Suppressor macrophage (primary cell): ENCODE results near the gene VWA3B.
"Not testable (repeated sequence)": the region's sequence is repeated elsewhere in the genome, so short reads cannot be mapped to it uniquely, and the experiment has no call there.

Experiments
- DNase-seq, 4 experiments: peaks; one replicate each; pipeline ENCODE4 v3.0.0-alpha.2; 2020 to 2022
- total RNA-seq, 17 experiments: gene quantifications; one replicate each; lab custom pipeline; 2026; ENCODE audit warnings: mixed read lengths in 6 of 17, inconsistent platforms in 3 of 17; lab: John Stamatoyannopoulos, UW

VWA3B gene
- total RNA-seq: 0 to 4.6 (median 0.02) reads per million in 17 experiments

- peak; percentile 33 to 67 (median 57) for DNase-seq
Measured at GRCh38 chr2:98086491-98087446, at the start of gene VWA3B. TSS of gene VWA3B (plus strand) at chr2:98087167. CDS start at chr2:98093093, 5,926 bp downstream.

- DNase-seq: no peak
Measured at GRCh38 chr2:98037206-98037605, 49.8 kb upstream of the VWA3B start.

- no peak for DNase-seq
Measured at GRCh38 chr2:98037666-98038336, 49.2 kb upstream of the VWA3B start.

- peak; percentile 82 to 90 (median 84) for DNase-seq
Measured at GRCh38 chr2:98039085-98039756, 47.7 kb upstream of the VWA3B start.

GRCh38 chr2:98040331-98040939 is 46.5 kb upstream of the VWA3B start:
- no peak for DNase-seq

- no peak for DNase-seq
Measured at GRCh38 chr2:98043101-98043500, 43.9 kb upstream of the VWA3B start.

GRCh38 chr2:98044730-98045129 is 42.2 kb upstream of the VWA3B start:
- not testable (repeated sequence) for DNase-seq

- DNase-seq: no peak
Measured at GRCh38 chr2:98050070-98050469, 36.9 kb upstream of the VWA3B start.

GRCh38 chr2:98058191-98058975 is 28.6 kb upstream of the VWA3B start:
- no peak for DNase-seq

GRCh38 chr2:98060277-98060676 is 26.7 kb upstream of the VWA3B start:
- DNase-seq: no peak

GRCh38 chr2:98063291-98063854 is 23.6 kb upstream of the VWA3B start:
- DNase-seq: no peak

- DNase-seq: no peak
Measured at GRCh38 chr2:98065808-98066207, 21.2 kb upstream of the VWA3B start.

- DNase-seq: no peak
Measured at GRCh38 chr2:98067160-98067559, 19.8 kb upstream of the VWA3B start.

- peak in 2 of 4 experiments; percentile 23 to 25 for DNase-seq
Measured at GRCh38 chr2:98070081-98070480, 16.9 kb upstream of the VWA3B start.

GRCh38 chr2:98072442-98072841 is 14.5 kb upstream of the VWA3B start:
- no peak for DNase-seq

- peak; percentile 14 to 66 (median 42) for DNase-seq
Measured at GRCh38 chr2:98078701-98079100, 8.3 kb upstream of the VWA3B start.

- DNase-seq: no peak
Measured at GRCh38 chr2:98084151-98084868, 2.7 kb upstream of the VWA3B start.

GRCh38 chr2:98084869-98085238 is 2.1 kb upstream of the VWA3B start:
- DNase-seq: no peak

- DNase-seq: no peak
Measured at GRCh38 chr2:98085649-98086048, 1.3 kb upstream of the VWA3B start.

GRCh38 chr2:98087447-98088020 is 567 bp downstream of the VWA3B start:
- peak in 2 of 4 experiments; percentile 25 to 39 for DNase-seq
